SK-N-SH (cell line): ENCODE data around the gene COX7A2. TPM values are rescaled to one million over a fixed set of nuclear protein-coding genes. Genes with fewer than 3 reads are reported as not detected.

Experiments
- CTCF ChIA-PET: fragments of 300-600, 350-600 bp; formaldehyde crosslinking; extraction: SDS; loops from one replicate; lab custom pipeline; 2021; lab: Yijun Ruan, JAX
- POLR2A ChIA-PET: fragments of 350-600 bp; sonication (Branson Sonifier 250); formaldehyde crosslinking; extraction: SDS; loops from one replicate; lab custom pipeline; 2020; ENCODE audit warnings: antibody characterized with exemption, inconsistent platforms; lab: Yijun Ruan, JAX
- DNase-seq: peaks from one replicate; pipeline ENCODE4 v3.0.0; 2012
- H2AFZ ChIP-seq: fragments of 200-600 bp; sonication (generic); 2 replicates; pipeline ENCODE4 v1.8.1; 2016; ENCODE audit warnings: antibody characterized with exemption, mild to moderate bottlenecking, low read depth
- H3F3A ChIP-seq: fragments of 200-600 bp; sonication (generic); replicated peaks from 2 replicates; pipeline ENCODE3; 2016; ENCODE audit warnings: antibody characterized with exemption, mild to moderate bottlenecking; ENCODE audit not compliant: insufficient read depth
- H3K27ac ChIP-seq, 2 experiments: fragments of 200-500 bp in 1 of 2; fragments of 200-600 bp in 1 of 2; sonication (Bioruptor generic) in 1 of 2; sonication (generic), shearing (Covaris generic) in 1 of 2; 2 replicates each; pipeline versions ENCODE4 v1.5.1 to v1.6.1; 2014 to 2016; ENCODE audit warnings: low read depth in 2 of 2, inconsistent platforms in 1 of 2, low read length in 1 of 2, mild to moderate bottlenecking in 1 of 2, mixed read lengths in 1 of 2
- H3K27me3 ChIP-seq: fragments of 200-600 bp; sonication (generic), shearing (Covaris generic); 2 replicates; pipeline ENCODE4 v1.6.1; 2016; ENCODE audit warnings: mixed run types; ENCODE audit not compliant: insufficient read depth
- H3K36me3 ChIP-seq, 2 experiments: fragments of 200-500 bp in 1 of 2; fragments of 200-600 bp in 1 of 2; sonication (Bioruptor generic) in 1 of 2; sonication (generic) in 1 of 2; replicated peaks in 1 of 2; 2 replicates each; pipeline versions ENCODE3 to v1.5.1; 2014 to 2016; ENCODE audit warnings: low read length in 1 of 2, mild to moderate bottlenecking in 1 of 2; ENCODE audit not compliant: insufficient read depth in 2 of 2, control insufficient read depth in 1 of 2
- H3K4me1 ChIP-seq, 2 experiments: fragments of 200-500 bp in 1 of 2; fragments of 200-600 bp in 1 of 2; sonication (Bioruptor generic) in 1 of 2; sonication (generic), shearing (Covaris generic) in 1 of 2; 2 replicates each; pipeline versions ENCODE4 v1.5.1 to v1.6.1; 2014 to 2016; ENCODE audit warnings: low read depth in 1 of 2, low read length in 1 of 2, mixed run types in 1 of 2; ENCODE audit not compliant: insufficient read depth in 2 of 2, control insufficient read depth in 1 of 2
- H3K4me2 ChIP-seq: fragments of 200-600 bp; sonication (generic), shearing (Covaris generic); 2 replicates; pipeline ENCODE4 v1.6.1; 2017; ENCODE audit warnings: mixed run types
- H3K4me3 ChIP-seq, 2 experiments: fragments of 200-500 bp in 1 of 2; fragments of 200-600 bp in 1 of 2; sonication (Bioruptor generic) in 1 of 2; sonication (generic), shearing (Covaris generic) in 1 of 2; 2 replicates each; pipeline versions ENCODE4 v1.5.1 to v1.8.1; 2014 to 2016; ENCODE audit warnings: low read depth in 2 of 2, inconsistent platforms in 1 of 2, low read length in 1 of 2, mild to moderate bottlenecking in 1 of 2, mixed read lengths in 1 of 2, moderate library complexity in 1 of 2
- H3K79me2 ChIP-seq: fragments of 200-600 bp; sonication (generic); 2 replicates; pipeline ENCODE4 v1.8.1; 2017; ENCODE audit warnings: mild to moderate bottlenecking; ENCODE audit not compliant: insufficient read depth
- H3K9ac ChIP-seq: fragments of 200-600 bp; sonication (generic); 2 replicates; pipeline ENCODE4 v1.6.1; 2017; ENCODE audit warnings: mixed run types
- H3K9me2 ChIP-seq: fragments of 200-600 bp; sonication (generic); 2 replicates; pipeline ENCODE4 v1.6.1; 2017; ENCODE audit warnings: mixed run types
- H3K9me3 ChIP-seq: fragments of 200-600 bp; sonication (generic); 2 replicates; pipeline ENCODE4 v1.6.1; 2017; ENCODE audit warnings: mixed run types, mild to moderate bottlenecking, moderate library complexity
- H4K20me1 ChIP-seq: fragments of 200-600 bp; sonication (generic); 2 replicates; pipeline ENCODE4 v1.6.1; 2017; ENCODE audit warnings: mild to moderate bottlenecking, mixed run types; ENCODE audit not compliant: insufficient read depth
- CHD2 ChIP-seq: fragments of 150-350 bp; IDR thresholded peaks from 2 replicates; pipeline ENCODE4 v1.6.1; 2018; ENCODE audit warnings: low read length; ENCODE audit not compliant: partially characterized antibody
- EP300 ChIP-seq, 2 experiments: IDR thresholded peaks; 2 replicates each; pipeline versions ENCODE4 v1.4.0 to v1.6.1; 2012; ENCODE audit warnings: borderline replicate concordance in 1 of 2, low read depth in 1 of 2, low read length in 1 of 2
- FOXJ3 ChIP-seq: sonication (generic); formaldehyde crosslinking; IDR thresholded peaks from 2 replicates; pipeline ENCODE4 v1.5.1; 2020; ENCODE audit warnings: mild to moderate bottlenecking, missing genetic modification reagents
- GATA2 ChIP-seq: sonication (generic); formaldehyde crosslinking; IDR thresholded peaks from 2 replicates; pipeline ENCODE4 v1.5.0; 2020; ENCODE audit warnings: mild to moderate bottlenecking, missing genetic modification reagents
- JUND ChIP-seq: IDR thresholded peaks from 2 replicates; pipeline ENCODE4 v1.4.0; 2012
- RAD21 ChIP-seq: IDR thresholded peaks from 2 replicates; pipeline ENCODE4 v1.6.1; 2012; ENCODE audit warnings: mild to moderate bottlenecking, low read length
- RCOR1 ChIP-seq: fragments of 150-350 bp; IDR thresholded peaks from 2 replicates; pipeline ENCODE4 v1.6.1; 2017; ENCODE audit warnings: antibody characterized with exemption, low read length
- SMC3 ChIP-seq: IDR thresholded peaks from 2 replicates; pipeline ENCODE4 v1.6.1; 2012; ENCODE audit warnings: low read depth, low read length, improper control_type of control experiment
- WGBS: methylation state at CpG from one replicate; pipeline ENCODE4 v1.1.6; 2017; ENCODE audit warnings: low lambda C conversion rate; 5-methylcytosine and 5-hydroxymethylcytosine counted together
- polyA plus RNA-seq, 3 experiments: library from polyadenylated mRNA; depleted of rRNA; stranded (reverse); fragments of >200 nt; gene quantifications; 2 replicates each; pipeline ENCODE4 v1.2.3, GENCODE V29; 2012
- TF ChIP-seq, protein P1 (sequence below): IDR thresholded peaks from 2 replicates; pipeline ENCODE4 v1.4.0; 2012; ENCODE audit warnings: low read depth, borderline replicate concordance
- TF ChIP-seq, protein P2 (sequence below): IDR thresholded peaks from 2 replicates; pipeline ENCODE4 v1.6.1; 2012; ENCODE audit warnings: mild to moderate bottlenecking, low read depth, low read length, moderate library complexity

COX7A2 gene
- polyA plus RNA-seq, 1 of the 3 experiments (the other 2 are of a cell fraction): 431 TPM

DNA sequence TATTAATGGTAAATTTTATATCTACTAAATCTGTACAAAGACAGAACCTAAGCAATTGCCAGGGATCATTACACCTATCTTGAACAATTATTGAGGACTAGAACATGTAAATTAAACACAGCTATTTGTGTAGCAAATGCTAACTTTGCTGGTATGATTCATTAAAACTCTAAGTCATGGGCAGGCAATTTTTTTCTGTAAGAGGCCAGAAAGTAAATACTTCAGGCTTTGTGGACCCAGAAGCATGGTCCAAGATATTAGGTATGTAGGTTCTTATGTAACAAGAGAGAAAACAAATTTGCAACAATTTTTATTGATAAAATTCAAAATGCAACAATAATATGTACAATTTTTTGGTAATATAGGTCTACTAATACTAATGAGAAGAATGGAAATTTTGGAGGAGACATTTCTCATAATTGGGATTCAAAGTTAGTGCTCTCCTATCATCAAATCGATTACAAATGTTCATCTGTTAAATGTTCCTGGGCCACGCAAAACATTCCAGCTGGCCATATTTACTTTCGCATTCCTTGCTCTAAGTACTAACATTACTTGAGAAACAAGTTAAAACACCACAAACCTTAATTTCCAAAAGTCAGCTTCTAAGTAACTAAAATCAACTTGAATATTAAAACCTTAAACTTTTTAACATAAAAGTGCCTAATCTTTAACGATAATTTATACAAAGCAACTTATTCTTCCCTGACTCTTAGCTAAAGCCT is 36.7 kb upstream of the COX7A2 start:
- Histone ChIP-seq H3K27ac (peak overlapping the region; percentile 7 to 58; a peak in 3 of 4 replicates), H2AFZ (no peak overlapping the region), H3K4me3 (peak overlapping the region in 1 of 2 experiments; percentile 14; a peak in 2 of 4 replicates), H3K9me3 (no peaks in the 10 kb centered on the region), H3K27me3 (no peaks in the 10 kb centered on the region), H3K79me2 (peaks cover 92% of the 10 kb centered on the region), H3K9ac (peak overlapping the region; percentile 88; the same call in 1 of the 2 replicates), H3F3A (peaks cover 21% of the 10 kb centered on the region), H4K20me1 (peaks cover 53% of the 10 kb centered on the region), H3K36me3 (peaks cover 0 to 8% of the 10 kb centered on the region in 2 experiments), H3K4me2 (peak overlapping the region; percentile 82), H3K4me1 (peaks cover 27 to 36% of the 10 kb centered on the region in 2 experiments), H3K9me2 (no peaks in the 10 kb centered on the region)
- 60% methylated on average over 4 of the region's 4 CpGs for WGBS
- CTCF ChIA-PET: interaction anchor here (0.8 to 5.9 kb wide), 3 partner anchors 13 to 71 kb away, joined by 3 to 51 read pairs (median 3); no protein-coding TSS in a partner anchor
- no peak for DNase-seq
- POLR2A ChIA-PET: no interaction called here
- TF ChIP-seq, protein P1, sequence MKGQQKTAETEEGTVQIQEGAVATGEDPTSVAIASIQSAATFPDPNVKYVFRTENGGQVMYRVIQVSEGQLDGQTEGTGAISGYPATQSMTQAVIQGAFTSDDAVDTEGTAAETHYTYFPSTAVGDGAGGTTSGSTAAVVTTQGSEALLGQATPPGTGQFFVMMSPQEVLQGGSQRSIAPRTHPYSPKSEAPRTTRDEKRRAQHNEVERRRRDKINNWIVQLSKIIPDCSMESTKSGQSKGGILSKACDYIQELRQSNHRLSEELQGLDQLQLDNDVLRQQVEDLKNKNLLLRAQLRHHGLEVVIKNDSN: no peak
- TF ChIP-seq SMC3: no peak
- TF ChIP-seq, protein P2, sequence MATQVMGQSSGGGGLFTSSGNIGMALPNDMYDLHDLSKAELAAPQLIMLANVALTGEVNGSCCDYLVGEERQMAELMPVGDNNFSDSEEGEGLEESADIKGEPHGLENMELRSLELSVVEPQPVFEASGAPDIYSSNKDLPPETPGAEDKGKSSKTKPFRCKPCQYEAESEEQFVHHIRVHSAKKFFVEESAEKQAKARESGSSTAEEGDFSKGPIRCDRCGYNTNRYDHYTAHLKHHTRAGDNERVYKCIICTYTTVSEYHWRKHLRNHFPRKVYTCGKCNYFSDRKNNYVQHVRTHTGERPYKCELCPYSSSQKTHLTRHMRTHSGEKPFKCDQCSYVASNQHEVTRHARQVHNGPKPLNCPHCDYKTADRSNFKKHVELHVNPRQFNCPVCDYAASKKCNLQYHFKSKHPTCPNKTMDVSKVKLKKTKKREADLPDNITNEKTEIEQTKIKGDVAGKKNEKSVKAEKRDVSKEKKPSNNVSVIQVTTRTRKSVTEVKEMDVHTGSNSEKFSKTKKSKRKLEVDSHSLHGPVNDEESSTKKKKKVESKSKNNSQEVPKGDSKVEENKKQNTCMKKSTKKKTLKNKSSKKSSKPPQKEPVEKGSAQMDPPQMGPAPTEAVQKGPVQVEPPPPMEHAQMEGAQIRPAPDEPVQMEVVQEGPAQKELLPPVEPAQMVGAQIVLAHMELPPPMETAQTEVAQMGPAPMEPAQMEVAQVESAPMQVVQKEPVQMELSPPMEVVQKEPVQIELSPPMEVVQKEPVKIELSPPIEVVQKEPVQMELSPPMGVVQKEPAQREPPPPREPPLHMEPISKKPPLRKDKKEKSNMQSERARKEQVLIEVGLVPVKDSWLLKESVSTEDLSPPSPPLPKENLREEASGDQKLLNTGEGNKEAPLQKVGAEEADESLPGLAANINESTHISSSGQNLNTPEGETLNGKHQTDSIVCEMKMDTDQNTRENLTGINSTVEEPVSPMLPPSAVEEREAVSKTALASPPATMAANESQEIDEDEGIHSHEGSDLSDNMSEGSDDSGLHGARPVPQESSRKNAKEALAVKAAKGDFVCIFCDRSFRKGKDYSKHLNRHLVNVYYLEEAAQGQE: no peak

DNA sequence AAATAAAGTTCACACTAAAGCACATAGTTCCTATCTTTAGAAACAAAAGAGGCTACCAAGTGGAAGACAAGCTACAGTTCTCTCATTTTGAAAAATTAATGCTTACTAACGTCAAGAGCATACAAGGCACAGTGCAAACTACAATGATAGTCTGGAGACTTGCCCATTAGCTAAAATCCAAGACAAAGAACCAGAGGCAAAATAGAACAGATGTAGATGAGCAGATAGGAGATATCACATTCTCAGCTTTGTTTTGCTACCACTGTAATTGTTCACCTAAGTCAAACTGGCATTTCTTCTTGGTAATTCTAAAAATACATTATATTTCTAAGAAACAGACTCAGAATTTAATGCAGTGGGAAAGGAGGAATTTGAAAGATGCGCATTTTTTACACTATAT is 35.8 kb upstream of the COX7A2 start:
- Histone ChIP-seq H3K27me3 (no peaks in the 10 kb centered on the region), H3K4me2 (peak overlapping the region; percentile 82; the same call in 1 of the 2 replicates), H3K9me2 (no peaks in the 10 kb centered on the region), H3K4me3 (no peak overlapping the region), H3K9ac (no peak overlapping the region), H3K27ac (peak overlapping the region in 1 of 2 experiments; percentile 58; a peak in 3 of 4 replicates), H2AFZ (no peak overlapping the region), H3K4me1 (peaks cover 27 to 38% of the 10 kb centered on the region in 2 experiments), H4K20me1 (peaks cover 53% of the 10 kb centered on the region), H3K79me2 (peaks cover 94% of the 10 kb centered on the region), H3F3A (peaks cover 25% of the 10 kb centered on the region), H3K36me3 (peaks cover 0 to 8% of the 10 kb centered on the region in 2 experiments), H3K9me3 (no peaks in the 10 kb centered on the region)
- ChIA-PET CTCF (interaction anchor here (0.8 to 5.9 kb wide), 4 partner anchors 10 to 71 kb away, joined by 3 to 51 read pairs (median 3); no protein-coding TSS in a partner anchor), POLR2A (no interaction called here)
- TF ChIP-seq RCOR1 (0 out of 2 replicates have a peak, but pooled peaks have one; percentile 28), JUND (no peak), CHD2 (peak; percentile 17), RAD21 (no peak), EP300 (IDR thresholded peaks at IDR 0.05; ENCODE audit: borderline replicate concordance in 1 of 2, low read depth in 1 of 2, low read length in 1 of 2) (peak in 1 of 2 experiments; percentile 31; a peak in 1 of 4 replicates), GATA2 (CRISPR knock-in tag) (peak; percentile 76), FOXJ3 (CRISPR knock-in tag) (no peak)
- TF ChIP-seq, protein P1: no peak
- WGBS: 55% methylated on average over 2 of the region's 2 CpGs
- peak; percentile 30 for DNase-seq
